Brain microvascular endothelial cell (primary cell): ENCODE data around the gene KCNJ1.

Experiments
- DNase-seq: peaks from one replicate; pipeline ENCODE4 v3.0.0-alpha.2; 2020
- H3K27ac ChIP-seq: fragments of 250-450 bp; sonication (Bioruptor Pico); 2 replicates; pipeline ENCODE4 v1.5.1; 2020; ENCODE audit warnings: mild to moderate bottlenecking, moderate library complexity
- H3K27me3 ChIP-seq: fragments of 250-450 bp; sonication (Bioruptor Pico); replicated peaks from 2 replicates; pipeline ENCODE4 v1.5.1; 2020; ENCODE audit warnings: mild to moderate bottlenecking
- H3K36me3 ChIP-seq: fragments of 250-450 bp; sonication (Bioruptor Pico); replicated peaks from 2 replicates; pipeline ENCODE4 v1.5.1; 2020; ENCODE audit warnings: mild to moderate bottlenecking
- H3K4me3 ChIP-seq: 2 replicates; pipeline ENCODE4 v1.5.1; 2011; ENCODE audit warnings: low read depth, mild to moderate bottlenecking, control low read depth, low read length, moderate library complexity
- CTCF ChIP-seq: IDR thresholded peaks from 2 replicates; pipeline ENCODE4 v1.5.1; 2011; ENCODE audit warnings: low read depth, mild to moderate bottlenecking, moderate library complexity, low read length, control low read depth, inconsistent platforms; ENCODE audit errors: missing control alignments
- in situ Hi-C: cut with HindIII; loops from 2 replicates; pipeline ENCODE4 v1.10.0; 2017; ENCODE audit warnings: low sequenced_read_pairs, low pct_ligation_motif_present

KCNJ1 gene

GRCh38 chr11:128807909-128808308 lies 59.2 kb downstream of the KCNJ1 start:
- H3K27ac ChIP-seq: no peak overlapping the region
- no peaks in the 10 kb centered on the region for H3K27me3 ChIP-seq
- DNase-seq: no peak
- in situ Hi-C loops: no loop called here
- peaks cover 26% of the 10 kb centered on the region for H3K36me3 ChIP-seq
- TF ChIP-seq CTCF: no peak
- H3K4me3 ChIP-seq: no peak overlapping the region

- in situ Hi-C loops: no loop called here
- H3K4me3 ChIP-seq: no peak overlapping the region
- TF ChIP-seq CTCF: no peak
- H3K27me3 ChIP-seq: no peaks in the 10 kb centered on the region
- peaks cover 26% of the 10 kb centered on the region for H3K36me3 ChIP-seq
- no peak for DNase-seq
- H3K27ac ChIP-seq: no peak overlapping the region
Observed at GRCh38 chr11:128806506-128807261, 60.4 kb downstream of the KCNJ1 start.

GRCh38 chr11:128804481-128804880 lies 62.6 kb downstream of the KCNJ1 start:
- peak; percentile 21 for DNase-seq
- in situ Hi-C loops: no loop called here
- H3K36me3 ChIP-seq: peaks cover 13% of the 10 kb centered on the region
- no peaks in the 10 kb centered on the region for H3K27me3 ChIP-seq
- H3K27ac ChIP-seq: no peak overlapping the region
- no peak overlapping the region for H3K4me3 ChIP-seq
- TF ChIP-seq CTCF: no peak

- Histone ChIP-seq H3K27ac (no peak overlapping the region), H3K36me3 (peaks cover 10% of the 10 kb centered on the region), H3K27me3 (no peaks in the 10 kb centered on the region), H3K4me3 (no peak overlapping the region)
- no peak for TF ChIP-seq CTCF
- no peak for DNase-seq
- in situ Hi-C loops: no loop called here
Observed at GRCh38 chr11:128803449-128804245, 63.4 kb downstream of the KCNJ1 start.

GRCh38 chr11:128803011-128803410 lies 64.1 kb downstream of the KCNJ1 start:
- no peak overlapping the region for H3K27ac ChIP-seq

More at GRCh38 chr11:128803011-128803410, 64.1 kb downstream of the KCNJ1 start:
- Histone ChIP-seq H3K4me3 (no peak overlapping the region), H3K36me3 (peaks cover 11% of the 10 kb centered on the region), H3K27me3 (no peaks in the 10 kb centered on the region)
- DNase-seq: no peak
- in situ Hi-C loops: no loop called here
- TF ChIP-seq CTCF: no peak
